Esophagus squamous epithelium (tissue), 4 donors: ENCODE results near the gene PCSK4.

ENCODE experiments used
- CTCF ChIP-seq, 6 experiments: fragments of 450-650 bp in 4 of 6; fragments of 200-600 bp in 2 of 6; sonication (generic) in 2 of 6; IDR thresholded peaks; one replicate each; pipeline ENCODE4 v1.5.1; 2016 to 2019; ENCODE audit warnings: antibody characterized with exemption in 6 of 6, mild to moderate bottlenecking in 4 of 6, moderate library complexity in 4 of 6
- POLR2A ChIP-seq, 4 donors: fragments of 450-650 bp; IDR thresholded peaks; one replicate each; pipeline ENCODE4 v1.6.1; 2017; ENCODE audit warnings: antibody characterized with exemption in 4 of 4, mild to moderate bottlenecking in 4 of 4, moderate library complexity in 3 of 4

- TF ChIP-seq CTCF (IDR thresholded peaks at IDR 0.05): no peak
- TF ChIP-seq POLR2A (IDR thresholded peaks at IDR 0.05): no peak
These were observed 28.3 kb upstream of the PCSK4 start for GRCh38 chr19:1518471-1518870.
